ENCODE results near the gene USP28.

The USP28 gene

DNA sequence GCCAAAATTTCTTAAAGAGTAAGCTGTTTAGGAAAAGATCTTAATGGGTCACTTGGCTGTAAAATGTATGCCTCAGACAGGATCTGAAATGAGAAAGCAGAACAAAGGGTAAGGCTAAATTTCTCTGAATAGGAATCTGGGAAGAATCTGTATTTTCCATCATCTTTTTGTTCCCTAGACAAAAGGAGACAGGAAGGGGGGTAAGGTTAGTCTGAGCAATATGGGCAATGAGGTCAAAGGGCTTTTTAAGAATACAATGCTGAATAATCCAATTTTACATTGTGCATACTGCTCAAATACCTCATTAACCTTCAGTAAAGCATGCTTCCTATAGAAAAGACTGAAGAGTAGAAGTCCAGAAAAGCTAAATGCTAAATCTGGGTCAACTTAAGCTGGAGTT is 61.2 kb downstream of the USP28 start:
- no peak for TF ChIP-seq BCL11B (tag by site-specific recombination; IDR thresholded peaks at IDR 0.05; ENCODE audit: low read depth)
- no peak for TF ChIP-seq ZNF114 (tag by site-specific recombination; IDR thresholded peaks at IDR 0.05)
- TF ChIP-seq HOXD13 (CRISPR knock-in tag; IDR thresholded peaks at IDR 0.05; ENCODE audit: borderline replicate concordance), result no peak
- TF ChIP-seq YY1 (tag by site-specific recombination; IDR thresholded peaks at IDR 0.05), result no peak
- no peak for TF ChIP-seq ZFP37 (tag by site-specific recombination; IDR thresholded peaks at IDR 0.05)
- TF ChIP-seq WT1 (tag by site-specific recombination; IDR thresholded peaks at IDR 0.05), result no peak
- no peak for TF ChIP-seq ZNF169 (tag by site-specific recombination; IDR thresholded peaks at IDR 0.05)
- TF ChIP-seq ZNF548 (tag by site-specific recombination; IDR thresholded peaks at IDR 0.05), result no peak
- TF ChIP-seq ZNF311 (tag by site-specific recombination; IDR thresholded peaks at IDR 0.05; ENCODE audit: borderline replicate concordance), result no peak
- TF ChIP-seq ZNF624 (tag by site-specific recombination; IDR thresholded peaks at IDR 0.05), result no peak
- TF ChIP-seq ZNF664 (tag by site-specific recombination; IDR thresholded peaks at IDR 0.05), result no peak
- TF ChIP-seq ZNF48 (tag by site-specific recombination; IDR thresholded peaks at IDR 0.05), result no peak
- TF ChIP-seq GFI1B (tag by site-specific recombination; IDR thresholded peaks at IDR 0.05), result no peak
- no peak for TF ChIP-seq ZNF274 (IDR thresholded peaks at IDR 0.05; ENCODE audit: low read length)
- TF ChIP-seq ZNF274 (tag by site-specific recombination; IDR thresholded peaks at IDR 0.05; ENCODE audit: borderline replicate concordance), result no peak
- TF ChIP-seq, protein P1, sequence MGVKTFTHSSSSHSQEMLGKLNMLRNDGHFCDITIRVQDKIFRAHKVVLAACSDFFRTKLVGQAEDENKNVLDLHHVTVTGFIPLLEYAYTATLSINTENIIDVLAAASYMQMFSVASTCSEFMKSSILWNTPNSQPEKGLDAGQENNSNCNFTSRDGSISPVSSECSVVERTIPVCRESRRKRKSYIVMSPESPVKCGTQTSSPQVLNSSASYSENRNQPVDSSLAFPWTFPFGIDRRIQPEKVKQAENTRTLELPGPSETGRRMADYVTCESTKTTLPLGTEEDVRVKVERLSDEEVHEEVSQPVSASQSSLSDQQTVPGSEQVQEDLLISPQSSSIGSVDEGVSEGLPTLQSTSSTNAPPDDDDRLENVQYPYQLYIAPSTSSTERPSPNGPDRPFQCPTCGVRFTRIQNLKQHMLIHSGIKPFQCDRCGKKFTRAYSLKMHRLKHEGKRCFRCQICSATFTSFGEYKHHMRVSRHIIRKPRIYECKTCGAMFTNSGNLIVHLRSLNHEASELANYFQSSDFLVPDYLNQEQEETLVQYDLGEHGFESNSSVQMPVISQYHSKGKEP (tag by site-specific recombination; IDR thresholded peaks at IDR 0.05), result no peak
- Histone ChIP-seq H3K4me3 (ENCODE audit: low read depth, low read length) (no peak overlapping the region), H3K9me3 (ENCODE audit: control insufficient read depth, insufficient read depth, low read depth, low read length) (no peaks in the 10 kb centered on the region), H3K36me3 (ENCODE audit: control insufficient read depth in 2 of 2, insufficient read depth in 1 of 2, low read length in 2 of 2) (peaks cover 5 to 75% of the 10 kb centered on the region in 2 experiments; a peak in 2 of 3 replicates), H3K27ac (ENCODE audit: extremely low read depth, low read depth, low read length) (no peak overlapping the region), H3K4me1 (ENCODE audit: control insufficient read depth, insufficient read depth, low read length) (no peaks in the 10 kb centered on the region)
- ChIA-PET POLR2A (no interaction called here), CTCF (interaction anchor here (0.6 to 3.8 kb wide), 5 partner anchors 8 to 148 kb away, joined by 3 to 28 read pairs (median 3); no protein-coding TSS in a partner anchor)

- Histone ChIP-seq H3K36me3 (ENCODE audit: control insufficient read depth in 2 of 2, insufficient read depth in 1 of 2, low read length in 2 of 2) (peaks cover 10 to 91% of the 10 kb centered on the region in 2 experiments; a peak in 2 of 3 replicates), H3K4me3 (ENCODE audit: low read depth, low read length) (no peak overlapping the region), H3K27ac (ENCODE audit: extremely low read depth, low read depth, low read length) (no peak overlapping the region), H3K9me3 (ENCODE audit: control insufficient read depth, insufficient read depth, low read depth, low read length) (no peaks in the 10 kb centered on the region), H3K4me1 (ENCODE audit: control insufficient read depth, insufficient read depth, low read length) (no peaks in the 10 kb centered on the region)
- TF ChIP-seq ZNF302 (tag by site-specific recombination; IDR thresholded peaks at IDR 0.05; ENCODE audit: low read depth), result no peak
- no peak for TF ChIP-seq HOXA7 (CRISPR knock-in tag; IDR thresholded peaks at IDR 0.05; ENCODE audit: borderline replicate concordance)
- no peak for TF ChIP-seq ZNF518A (tag by site-specific recombination; conservative IDR thresholded peaks at IDR 0.05; ENCODE audit: low read depth)
- TF ChIP-seq ZNF785 (tag by site-specific recombination; IDR thresholded peaks at IDR 0.05), result no peak
- CTCF ChIA-PET, result interaction anchor here (0.6 kb wide), 1 partner anchor 44 kb away, joined by 3 read pairs; no protein-coding TSS in a partner anchor
- POLR2A ChIA-PET, result no interaction called here
Measured at GRCh38 chr11:113808931-113809330, 66.4 kb downstream of the USP28 start.
